HG03571 (cell line): ENCODE data around the gene MAN1C1.
"Not testable (repeated sequence)": the region's sequence is repeated elsewhere in the genome, so short reads cannot be mapped to it uniquely, and the experiment has no call there.

ENCODE experiments used
- ATAC-seq: cut with Tn5 transposase; IDR thresholded peaks from one replicate; pipeline ENCODE4 v1.9.1; 2021; ENCODE audit not compliant: unreplicated experiment

Gene MAN1C1

GRCh38 chr1:25631750-25632485 is 15.3 kb downstream of the MAN1C1 start:
- ATAC-seq: no peak

GRCh38 chr1:25634066-25634465 is 17.5 kb downstream of the MAN1C1 start:
- no peak for ATAC-seq

GRCh38 chr1:25634896-25635295 is 18.3 kb downstream of the MAN1C1 start:
- no peak for ATAC-seq

GRCh38 chr1:25636141-25636540 is 19.6 kb downstream of the MAN1C1 start:
- ATAC-seq: not testable (repeated sequence)

- no peak for ATAC-seq
Observed at GRCh38 chr1:25640646-25641328, 24.2 kb downstream of the MAN1C1 start.

GRCh38 chr1:25641329-25641725 is 24.7 kb downstream of the MAN1C1 start:
- no peak for ATAC-seq

- ATAC-seq: no peak
Observed at GRCh38 chr1:25641931-25642573, 25.5 kb downstream of the MAN1C1 start.

- ATAC-seq: no peak
Observed at GRCh38 chr1:25642574-25643108, 26.1 kb downstream of the MAN1C1 start.

GRCh38 chr1:25643929-25644328 is 27.3 kb downstream of the MAN1C1 start:
- ATAC-seq: no peak

- no peak for ATAC-seq
Observed at GRCh38 chr1:25644962-25645361, 28.4 kb downstream of the MAN1C1 start.

GRCh38 chr1:25645637-25646400 is 29.2 kb downstream of the MAN1C1 start:
- no peak for ATAC-seq

GRCh38 chr1:25647106-25647505 is 30.5 kb downstream of the MAN1C1 start:
- ATAC-seq: no peak

GRCh38 chr1:25647863-25648262 is 31.3 kb downstream of the MAN1C1 start:
- no peak for ATAC-seq

- no peak for ATAC-seq
Observed at GRCh38 chr1:25648681-25649440, 32.3 kb downstream of the MAN1C1 start.

- no peak for ATAC-seq
Observed at GRCh38 chr1:25649505-25650288, 33.1 kb downstream of the MAN1C1 start.

GRCh38 chr1:25650289-25650576 is 33.6 kb downstream of the MAN1C1 start:
- no peak for ATAC-seq

- ATAC-seq: no peak
Observed at GRCh38 chr1:25651036-25651640, 34.5 kb downstream of the MAN1C1 start.

- no peak for ATAC-seq
Observed at GRCh38 chr1:25651824-25652741, 35.5 kb downstream of the MAN1C1 start.
